Mesenchymal stem cell (in vitro differentiated cells and primary cell): Measurements from ENCODE around the gene GANC.

ENCODE experiments used
- DNase-seq: peaks from one replicate; pipeline ENCODE4 v3.0.0-alpha.2; 2013
- H2AFZ ChIP-seq: one replicate; pipeline ENCODE4 v1.6.1; 2013; ENCODE audit warnings: low read depth, mild to moderate bottlenecking, control low read depth, inconsistent platforms, low read length, moderate library complexity
- H2AK5ac ChIP-seq: 2 replicates; pipeline ENCODE4 v1.6.1; 2013; ENCODE audit warnings: low read length, moderate library complexity, mild to moderate bottlenecking, inconsistent platforms; ENCODE audit not compliant: severe bottlenecking
- H2BK120ac ChIP-seq: one replicate; pipeline ENCODE4 v1.6.1; 2013; ENCODE audit warnings: low read depth, mild to moderate bottlenecking, inconsistent platforms, low read length, moderate library complexity
- H2BK12ac ChIP-seq, 2 experiments: one replicate each; pipeline ENCODE4 v1.6.1; 2013; ENCODE audit warnings: inconsistent platforms in 2 of 2, low read length in 2 of 2, mild to moderate bottlenecking in 2 of 2, moderate library complexity in 2 of 2, control low read depth in 1 of 2
- H2BK15ac ChIP-seq: one replicate; pipeline ENCODE4 v1.6.1; 2013; ENCODE audit warnings: mild to moderate bottlenecking, low read depth, inconsistent platforms; ENCODE audit not compliant: poor library complexity, severe bottlenecking
- H2BK5ac ChIP-seq: 2 replicates; pipeline ENCODE4 v1.6.1; 2013; ENCODE audit warnings: low read depth, mild to moderate bottlenecking, low read length, control low read depth, inconsistent platforms; ENCODE audit not compliant: poor library complexity, severe bottlenecking
- H3K14ac ChIP-seq, 2 experiments: one replicate each; pipeline ENCODE4 v1.6.1; 2013; ENCODE audit warnings: inconsistent platforms in 2 of 2, low read length in 2 of 2, control low read depth in 1 of 2, mild to moderate bottlenecking in 1 of 2, moderate library complexity in 1 of 2
- H3K18ac ChIP-seq, 2 experiments: one replicate each; pipeline ENCODE4 v1.6.1; 2013; ENCODE audit warnings: inconsistent platforms in 2 of 2, low read length in 2 of 2, control low read depth in 1 of 2, low read depth in 1 of 2, mild to moderate bottlenecking in 1 of 2
- H3K23ac ChIP-seq, 2 experiments: one replicate each; pipeline ENCODE4 v1.6.1; 2013; ENCODE audit warnings: inconsistent platforms in 2 of 2, low read length in 2 of 2, mild to moderate bottlenecking in 2 of 2, moderate library complexity in 2 of 2, control low read depth in 1 of 2
- H3K27ac ChIP-seq: 2 replicates; pipeline ENCODE4 v1.5.1; 2013; ENCODE audit warnings: mild to moderate bottlenecking, moderate library complexity, low read length, control low read depth, inconsistent platforms; ENCODE audit not compliant: poor library complexity, severe bottlenecking
- H3K27me3 ChIP-seq, 2 experiments: 2 replicates each; pipeline versions ENCODE4 v1.6.1 to v1.7.0; 2013; ENCODE audit warnings: low read length in 2 of 2, mild to moderate bottlenecking in 2 of 2, moderate library complexity in 2 of 2, control low read depth in 1 of 2, inconsistent platforms in 1 of 2; ENCODE audit not compliant: control insufficient read depth in 1 of 2, insufficient read depth in 1 of 2
- H3K36me3 ChIP-seq, 2 experiments: 2 replicates each; pipeline versions ENCODE4 v1.6.1 to v1.7.0; 2013; ENCODE audit warnings: low read length in 2 of 2, control low read depth in 1 of 2, inconsistent platforms in 1 of 2, low read depth in 1 of 2, mild to moderate bottlenecking in 1 of 2; ENCODE audit not compliant: insufficient read depth in 2 of 2, control insufficient read depth in 1 of 2
- H3K4ac ChIP-seq, 2 experiments: one replicate each; pipeline ENCODE4 v1.6.1; 2013; ENCODE audit warnings: inconsistent platforms in 2 of 2, low read length in 2 of 2, mild to moderate bottlenecking in 2 of 2, moderate library complexity in 2 of 2, control low read depth in 1 of 2, low read depth in 1 of 2
- H3K4me1 ChIP-seq: 2 replicates; pipeline ENCODE4 v1.6.1; 2013; ENCODE audit warnings: low read depth, low read length, control low read depth; ENCODE audit not compliant: control insufficient read depth, insufficient read depth
- H3K4me2 ChIP-seq: 2 replicates; pipeline ENCODE4 v1.6.1; 2013; ENCODE audit warnings: low read length, mild to moderate bottlenecking, inconsistent platforms; ENCODE audit not compliant: poor library complexity, severe bottlenecking
- H3K4me3 ChIP-seq, 2 experiments: 2 replicates each; pipeline versions ENCODE4 v1.5.1 to v1.7.0; 2013; ENCODE audit warnings: low read length in 2 of 2, mild to moderate bottlenecking in 2 of 2, control low read depth in 1 of 2, low read depth in 1 of 2; ENCODE audit not compliant: insufficient read depth in 1 of 2
- H3K79me1 ChIP-seq: replicated peaks from 2 replicates; pipeline ENCODE4 v1.6.1; 2013; ENCODE audit warnings: mild to moderate bottlenecking, control low read depth, low read length, inconsistent platforms; ENCODE audit not compliant: poor library complexity, severe bottlenecking
- H3K9ac ChIP-seq: 2 replicates; pipeline ENCODE4 v1.7.0; 2013; ENCODE audit warnings: mild to moderate bottlenecking, low read length, moderate library complexity
- H3K9me3 ChIP-seq: 2 replicates; pipeline ENCODE4 v1.7.0; 2013; ENCODE audit warnings: mild to moderate bottlenecking, low read length; ENCODE audit not compliant: control insufficient read depth
- H4K8ac ChIP-seq: one replicate; pipeline ENCODE4 v1.6.1; 2013; ENCODE audit warnings: inconsistent platforms, mild to moderate bottlenecking, low read length, moderate library complexity
- H4K91ac ChIP-seq: one replicate; pipeline ENCODE4 v1.6.1; 2013; ENCODE audit warnings: mild to moderate bottlenecking, low read length, inconsistent platforms
- WGBS: methylation state at CpG from one replicate; pipeline ENCODE4 v1.1.7; 2013; ENCODE audit warnings: mixed read lengths; 5-methylcytosine and 5-hydroxymethylcytosine counted together

Gene GANC

GRCh38 chr15:42375252-42375651 lies 102.3 kb downstream of the GANC start:
- no peak overlapping the region for H2BK5ac ChIP-seq
- H3K9me3 ChIP-seq = no peaks in the 10 kb centered on the region

GRCh38 chr15:42375941-42376340 lies 102.9 kb downstream of the GANC start:
- Histone ChIP-seq H3K79me1 (no peaks in the 10 kb centered on the region), H2BK15ac (no peak overlapping the region), H2BK12ac (no peak overlapping the region), H2BK120ac (no peak overlapping the region), H3K27me3 (no peaks in the 10 kb centered on the region), H3K9me3 (no peaks in the 10 kb centered on the region), H3K4me1 (no peaks in the 10 kb centered on the region), H3K4ac (no peak overlapping the region), H2AK5ac (no peak overlapping the region), H3K4me3 (no peak overlapping the region), H3K23ac (no peak overlapping the region), H4K91ac (no peak overlapping the region), H3K4me2 (no peak overlapping the region), H3K18ac (no peak overlapping the region), H3K27ac (no peak overlapping the region), H3K14ac (no peak overlapping the region), H2AFZ (no peak overlapping the region), H3K36me3 (no peaks in the 10 kb centered on the region), H4K8ac (no peak overlapping the region), H2BK5ac (no peak overlapping the region), H3K9ac (no peak overlapping the region)
- WGBS = 69% methylated on average over 2 of the region's 4 CpGs
- no peak for DNase-seq

More at GRCh38 chr15:42375252-42375651, 102.3 kb downstream of the GANC start:
- H3K4me3 ChIP-seq = no peak overlapping the region
- H2BK15ac ChIP-seq = no peak overlapping the region
- H3K23ac ChIP-seq = no peak overlapping the region
- H3K27me3 ChIP-seq = no peaks in the 10 kb centered on the region
- H3K79me1 ChIP-seq = no peaks in the 10 kb centered on the region
- H3K14ac ChIP-seq = no peak overlapping the region
- WGBS = 96% methylated on average over 5 of the region's 5 CpGs
- no peaks in the 10 kb centered on the region for H3K36me3 ChIP-seq
- H4K8ac ChIP-seq = no peak overlapping the region
- no peak overlapping the region for H2AFZ ChIP-seq
- no peak overlapping the region for H4K91ac ChIP-seq
- no peaks in the 10 kb centered on the region for H3K4me1 ChIP-seq
- no peak overlapping the region for H2BK12ac ChIP-seq
- no peak overlapping the region for H3K4ac ChIP-seq
- H3K4me2 ChIP-seq = no peak overlapping the region
- H2BK120ac ChIP-seq = no peak overlapping the region
- no peak overlapping the region for H3K9ac ChIP-seq
- no peak overlapping the region for H3K27ac ChIP-seq
- DNase-seq = no peak
- H3K18ac ChIP-seq = no peak overlapping the region
- no peak overlapping the region for H2AK5ac ChIP-seq

GRCh38 chr15:42378011-42378410 lies 105.0 kb downstream of the GANC start:
- Histone ChIP-seq H3K23ac (no peak overlapping the region), H3K27me3 (no peaks in the 10 kb centered on the region), H3K36me3 (no peaks in the 10 kb centered on the region), H2BK15ac (no peak overlapping the region), H2BK5ac (no peak overlapping the region), H2BK120ac (no peak overlapping the region), H2BK12ac (no peak overlapping the region), H4K91ac (no peak overlapping the region), H3K9ac (no peak overlapping the region), H3K18ac (no peak overlapping the region), H3K4me2 (no peak overlapping the region), H4K8ac (no peak overlapping the region), H3K4me1 (no peaks in the 10 kb centered on the region), H2AFZ (no peak overlapping the region), H2AK5ac (no peak overlapping the region), H3K4me3 (no peak overlapping the region), H3K27ac (no peak overlapping the region), H3K79me1 (no peaks in the 10 kb centered on the region), H3K14ac (no peak overlapping the region), H3K4ac (no peak overlapping the region), H3K9me3 (no peaks in the 10 kb centered on the region)
- DNase-seq = no peak
- 91% methylated on average over 8 of the region's 8 CpGs for WGBS

- no peak for DNase-seq
- no peak overlapping the region for H3K14ac ChIP-seq
- no peaks in the 10 kb centered on the region for H3K79me1 ChIP-seq
- whole genome bisulfite sequencing = 41% methylated on average over 4 of the region's 4 CpGs
- no peak overlapping the region for H4K8ac ChIP-seq
- H2AK5ac ChIP-seq = no peak overlapping the region
- H3K4me1 ChIP-seq = no peaks in the 10 kb centered on the region
- peaks cover 0 to 29% of the 10 kb centered on the region in 2 experiments for H3K36me3 ChIP-seq
- H2AFZ ChIP-seq = no peak overlapping the region
- peak overlapping the region in 1 of 2 experiments; percentile 9 for H3K23ac ChIP-seq
- H2BK120ac ChIP-seq = no peak overlapping the region
- H3K4me2 ChIP-seq = no peak overlapping the region
- no peak overlapping the region for H3K4me3 ChIP-seq
- no peak overlapping the region for H3K18ac ChIP-seq
- H3K9ac ChIP-seq = no peak overlapping the region
- no peak overlapping the region for H2BK5ac ChIP-seq
- H2BK15ac ChIP-seq = no peak overlapping the region
- no peaks in the 10 kb centered on the region for H3K27me3 ChIP-seq
- no peaks in the 10 kb centered on the region for H3K9me3 ChIP-seq
- H2BK12ac ChIP-seq = no peak overlapping the region
- peak overlapping the region in 1 of 2 experiments; percentile 63 for H3K4ac ChIP-seq
- no peak overlapping the region for H4K91ac ChIP-seq
- no peak overlapping the region for H3K27ac ChIP-seq
Observed at GRCh38 chr15:42384597-42384996, 111.6 kb downstream of the GANC start.
